NCI-H1417 treated with DMSO at 0.1 percent for 48 hours (cell line): Measurements from ENCODE around the gene CCT6B.

ENCODE experiments used
- DNase-seq: peaks from one replicate; lab custom pipeline; 2025; lab: John Stamatoyannopoulos, UW

CCT6B gene

DNA sequence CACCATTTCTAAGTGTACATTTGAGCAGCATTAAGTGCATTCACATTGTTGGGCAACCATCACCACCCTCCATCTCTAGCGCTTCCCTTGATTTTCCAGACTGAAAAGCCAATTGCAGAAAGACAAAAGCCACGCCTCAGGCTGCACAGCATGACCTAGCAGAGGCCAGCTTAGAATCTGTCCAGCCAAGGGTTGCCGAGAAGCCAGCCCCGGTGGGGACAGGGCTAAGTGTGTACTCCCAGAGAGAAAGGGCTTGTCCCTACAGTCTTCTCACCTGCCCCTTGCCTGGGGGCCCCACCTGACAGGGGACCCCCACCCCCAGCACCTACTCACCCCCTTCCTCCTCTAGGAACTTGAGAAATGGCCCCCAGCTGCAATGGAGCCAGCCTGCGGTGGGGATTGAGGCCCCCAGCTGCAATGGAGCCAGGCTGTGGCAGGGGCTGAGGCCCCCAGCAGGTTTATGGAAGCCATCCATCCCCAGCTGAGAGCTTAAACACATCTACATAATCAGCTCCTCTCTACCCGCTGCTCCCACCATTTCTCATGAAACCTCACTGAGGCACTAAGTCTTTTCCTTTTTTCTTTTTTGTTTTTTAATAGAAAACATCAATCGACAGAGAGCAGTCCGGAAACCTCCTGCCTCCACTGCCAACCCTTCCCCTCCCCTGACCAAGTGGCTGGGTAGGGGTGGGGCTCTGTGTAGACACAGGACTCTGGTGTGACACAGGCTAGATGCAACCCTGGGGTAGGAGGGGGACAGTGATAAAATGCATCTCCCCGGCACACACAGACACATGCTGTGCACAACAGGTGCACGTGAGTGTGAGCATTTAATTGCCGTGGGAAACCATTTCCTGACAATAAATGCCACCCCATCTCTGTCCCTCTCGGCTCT lies 77.9 kb downstream of the CCT6B start:
- no peak for DNase-seq

GRCh38 chr17:34879146-34879545 lies 82.1 kb downstream of the CCT6B start:
- DNase-seq, result no peak
